ENCODE data around the gene CTSD. TPM values are rescaled to one million over a fixed set of nuclear protein-coding genes. Genes with fewer than 3 reads are reported as not detected.
A peak's percentile ranks its signal among the peaks of the same experiment; 100 is the strongest.

The CTSD gene
- total RNA-seq, 4 donors from 2014 or later: 573 to 913 (median 707) TPM

GRCh38 chr11:1779806-1780699, 16.3 kb upstream of the CTSD start:
- no peak for TF ChIP-seq POLR2A (IDR thresholded peaks at IDR 0.05)
- intact Hi-C loops (cut with DNase I; ENCODE audit: low total_unique reads): no loop called here
- WGBS, 2 donors: 75 to 80% methylated on average over 34 of the region's 34 CpGs
- no peak overlapping the region for H3K4me3 ChIP-seq (ENCODE audit: low read depth, poor library complexity, severe bottlenecking)
- DNase-seq (ENCODE audit: low spot score in 2 of 2): peak in 1 of 2 donors; percentile 84

GRCh38 chr11:1779034-1779805, 15.5 kb upstream of the CTSD start:
- WGBS, 2 donors: 76 to 77% methylated on average over 17 of the region's 17 CpGs

GRCh38 chr11:1778141-1778911, 14.6 kb upstream of the CTSD start:
- peak in 1 of 2 donors; percentile 82 for DNase-seq (ENCODE audit: low spot score in 2 of 2)
- intact Hi-C loops (cut with DNase I; ENCODE audit: low total_unique reads): no loop called here

More at GRCh38 chr11:1779034-1779805, 15.5 kb upstream of the CTSD start:
- TF ChIP-seq POLR2A (IDR thresholded peaks at IDR 0.05) (no peak), CTCF (IDR thresholded peaks at IDR 0.05) (no peak)
- intact Hi-C loops (cut with DNase I; ENCODE audit: low total_unique reads): no loop called here
- DNase-seq (ENCODE audit: low spot score in 2 of 2): peak in 1 of 2 donors; percentile 73
- H3K4me3 ChIP-seq (ENCODE audit: low read depth, poor library complexity, severe bottlenecking): no peak overlapping the region

GRCh38 chr11:1777737-1778136, 14.0 kb upstream of the CTSD start:
- H3K4me3 ChIP-seq (ENCODE audit: low read depth, poor library complexity, severe bottlenecking): no peak overlapping the region
- no peak for DNase-seq (ENCODE audit: low spot score in 2 of 2)
- TF ChIP-seq CTCF (IDR thresholded peaks at IDR 0.05): no peak
- no peak for TF ChIP-seq POLR2A (IDR thresholded peaks at IDR 0.05)
- intact Hi-C loops (cut with DNase I; ENCODE audit: low total_unique reads): no loop called here
- WGBS, 2 donors: 85 to 97% methylated on average over 2 of the region's 2 CpGs

More at GRCh38 chr11:1778141-1778911, 14.6 kb upstream of the CTSD start:
- no peak overlapping the region for H3K4me3 ChIP-seq (ENCODE audit: low read depth, poor library complexity, severe bottlenecking)
- WGBS, 2 donors: 76 to 81% methylated on average over 8 to 14 of the region's 14 CpGs
- TF ChIP-seq POLR2A (IDR thresholded peaks at IDR 0.05): no peak
- TF ChIP-seq CTCF (IDR thresholded peaks at IDR 0.05): no peak

GRCh38 chr11:1776944-1777715, 13.4 kb upstream of the CTSD start:
- TF ChIP-seq CTCF (IDR thresholded peaks at IDR 0.05) (no peak), POLR2A (IDR thresholded peaks at IDR 0.05) (no peak)

More at GRCh38 chr11:1776944-1777715, 13.4 kb upstream of the CTSD start:
- WGBS, 2 donors: 88 to 90% methylated on average over 5 of the region's 5 CpGs
- DNase-seq (ENCODE audit: low spot score in 2 of 2): peak in 1 of 2 donors; percentile 70
- H3K4me3 ChIP-seq (ENCODE audit: low read depth, poor library complexity, severe bottlenecking): no peak overlapping the region
- intact Hi-C loops (cut with DNase I; ENCODE audit: low total_unique reads): no loop called here
